Measurements from ENCODE around the gene PITX2.

Gene PITX2

DNA sequence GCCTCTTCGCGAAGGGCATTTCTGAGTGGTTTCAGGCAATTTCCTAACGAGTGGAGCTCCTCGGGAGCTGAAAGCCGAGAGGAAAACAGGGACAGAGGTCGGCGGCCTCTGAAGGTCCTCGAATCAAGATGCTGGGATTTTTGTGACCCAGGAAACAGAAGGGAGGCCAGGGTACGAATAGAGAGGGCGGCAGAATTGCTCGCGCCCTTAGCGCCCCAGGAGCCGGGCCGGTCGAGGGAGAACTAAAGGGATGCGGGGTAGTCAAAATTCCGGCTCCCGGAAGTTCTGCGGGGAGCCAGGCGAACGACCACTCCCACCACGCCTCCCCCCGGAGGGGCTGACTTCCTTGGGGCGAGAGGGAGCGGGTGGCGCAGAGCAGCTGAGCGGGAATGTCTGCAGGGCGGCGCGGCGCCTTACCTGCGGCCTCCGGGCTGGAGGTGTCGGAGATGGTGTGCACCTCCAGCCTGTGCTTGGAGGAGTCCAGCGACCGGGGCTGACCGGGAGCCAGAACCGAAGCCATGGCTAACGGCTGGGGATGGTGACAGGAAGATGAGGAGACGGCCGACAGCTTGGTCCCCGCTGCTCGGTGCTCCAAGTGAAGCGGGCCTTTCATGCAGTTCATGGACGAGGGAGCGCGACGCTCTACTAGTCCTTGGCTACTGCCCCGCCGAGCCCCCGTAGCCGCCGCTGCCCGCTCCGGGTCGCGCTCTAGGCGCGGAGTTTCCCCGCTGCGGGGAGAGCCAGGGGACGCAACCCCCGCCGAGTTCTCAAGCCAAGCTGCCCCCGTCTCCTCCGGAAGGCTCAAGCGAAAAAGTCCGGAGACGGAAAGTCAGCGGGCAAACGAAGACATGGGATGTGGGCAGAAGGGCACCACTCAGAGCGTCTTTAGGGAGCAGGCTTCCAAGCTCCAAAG lies 782 bp downstream of the PITX2 start:
- DNase-seq, result no peak

DNA sequence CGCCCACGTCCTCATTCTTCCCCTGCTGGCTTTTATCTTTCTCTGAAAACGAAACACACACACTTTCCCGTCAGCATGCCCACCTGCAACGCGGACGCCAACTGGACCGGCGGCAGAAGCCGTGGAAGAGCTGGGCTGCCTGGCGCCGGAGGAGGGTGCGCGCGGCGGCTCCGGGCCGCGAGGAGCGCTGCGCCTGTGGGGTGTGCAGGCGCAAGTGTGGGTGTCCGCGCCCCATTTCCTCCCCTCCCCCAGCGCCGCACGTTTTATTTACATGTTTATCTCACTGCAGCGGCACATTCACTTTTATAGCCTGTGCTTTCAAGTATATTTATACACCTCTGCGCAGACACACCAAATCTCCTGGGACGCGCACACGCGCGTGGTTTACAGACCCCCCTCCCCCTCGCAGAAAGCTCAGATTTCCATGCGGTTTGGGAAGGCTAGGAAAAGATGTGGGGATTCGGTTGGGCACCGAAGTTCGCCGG lies 1.5 kb downstream of the PITX2 start:
- DNase-seq, result no peak

DNA sequence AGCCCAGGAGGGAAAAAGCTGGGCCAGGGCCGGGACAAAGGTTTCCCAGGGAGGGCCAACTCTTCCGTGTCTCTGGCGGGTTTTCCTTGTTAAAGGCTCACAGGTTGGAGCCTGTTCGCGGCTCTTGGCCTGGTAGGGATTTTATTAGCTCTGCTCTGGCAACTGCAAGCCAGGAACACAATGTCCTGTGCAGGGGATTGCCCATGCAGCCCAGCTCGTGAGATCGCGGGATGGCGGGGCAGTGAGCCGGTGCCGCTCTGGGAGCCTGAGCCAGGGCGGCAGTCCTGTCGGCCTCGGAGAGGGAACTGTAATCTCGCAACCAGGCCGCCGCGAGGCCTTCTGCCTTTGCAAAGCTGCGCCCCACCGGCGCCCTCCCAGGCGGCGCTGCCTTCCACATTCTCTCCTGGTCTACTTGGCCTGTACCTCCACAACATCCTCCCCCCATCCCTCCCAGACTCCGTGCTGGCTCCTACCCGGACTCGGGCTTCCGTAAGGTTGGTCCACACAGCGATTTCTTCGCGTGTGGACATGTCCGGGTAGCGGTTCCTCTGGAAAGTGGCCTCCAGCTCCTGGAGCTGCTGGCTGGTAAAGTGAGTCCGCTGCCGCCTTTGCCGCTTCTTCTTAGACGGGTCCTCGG lies 2.1 kb downstream of the PITX2 start:
- no peak for DNase-seq

DNA sequence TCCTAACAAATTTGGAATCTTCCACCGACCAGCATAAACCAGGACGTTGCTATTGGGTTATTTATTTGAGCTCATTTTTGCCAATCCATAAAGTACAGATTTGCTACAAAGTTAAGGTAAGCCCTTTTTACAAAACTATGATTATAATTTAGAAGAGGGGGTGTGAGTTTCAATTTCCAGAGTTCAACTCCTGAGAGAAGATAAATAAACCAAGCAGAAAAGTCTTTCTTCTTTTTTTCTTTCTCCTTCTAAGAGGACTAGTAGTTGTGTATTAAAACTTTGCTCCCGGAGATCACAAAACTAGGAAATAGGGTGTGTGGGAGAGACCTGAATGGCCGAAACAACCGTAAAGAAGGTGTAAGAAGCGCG lies 2.6 kb downstream of the PITX2 start:
- no peak for DNase-seq

DNA sequence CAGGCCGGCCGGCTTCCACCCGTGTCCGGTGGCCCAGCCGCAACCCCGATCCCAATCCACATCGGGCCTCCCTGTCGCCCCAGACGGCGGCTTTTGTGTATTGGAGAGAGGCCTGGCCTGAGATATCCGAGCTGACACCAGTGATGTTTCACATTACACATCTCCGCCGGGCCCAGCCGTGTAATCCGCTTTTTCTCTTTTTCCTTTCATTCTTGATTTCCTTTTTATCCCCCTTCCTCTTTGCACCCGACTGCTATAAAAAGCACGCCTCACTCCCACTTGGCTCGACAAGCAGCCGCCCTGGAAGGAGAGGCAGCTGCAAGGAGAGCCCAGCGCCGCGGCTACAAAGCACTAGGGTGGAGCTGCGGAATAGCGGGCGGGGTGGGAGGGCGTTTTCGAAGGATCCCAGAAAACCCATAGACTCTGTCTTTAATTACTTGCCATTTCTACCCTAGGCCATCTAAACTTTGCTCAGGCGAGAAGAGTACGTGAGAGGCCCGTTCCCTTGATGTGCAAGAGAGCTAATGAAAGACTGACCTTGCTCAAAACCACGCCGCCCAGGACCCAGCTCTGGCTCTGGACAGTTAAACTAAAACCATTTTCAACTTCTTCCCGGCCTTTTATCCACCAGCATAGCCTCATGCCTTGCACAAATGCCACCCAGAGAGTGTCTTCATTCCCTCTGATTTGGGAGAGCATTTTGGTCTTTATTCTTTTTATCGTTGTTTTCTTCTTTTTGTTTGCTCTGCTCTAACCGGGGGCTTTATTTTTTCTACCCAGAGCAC lies 3.2 kb downstream of the PITX2 start:
- no peak for DNase-seq

DNA sequence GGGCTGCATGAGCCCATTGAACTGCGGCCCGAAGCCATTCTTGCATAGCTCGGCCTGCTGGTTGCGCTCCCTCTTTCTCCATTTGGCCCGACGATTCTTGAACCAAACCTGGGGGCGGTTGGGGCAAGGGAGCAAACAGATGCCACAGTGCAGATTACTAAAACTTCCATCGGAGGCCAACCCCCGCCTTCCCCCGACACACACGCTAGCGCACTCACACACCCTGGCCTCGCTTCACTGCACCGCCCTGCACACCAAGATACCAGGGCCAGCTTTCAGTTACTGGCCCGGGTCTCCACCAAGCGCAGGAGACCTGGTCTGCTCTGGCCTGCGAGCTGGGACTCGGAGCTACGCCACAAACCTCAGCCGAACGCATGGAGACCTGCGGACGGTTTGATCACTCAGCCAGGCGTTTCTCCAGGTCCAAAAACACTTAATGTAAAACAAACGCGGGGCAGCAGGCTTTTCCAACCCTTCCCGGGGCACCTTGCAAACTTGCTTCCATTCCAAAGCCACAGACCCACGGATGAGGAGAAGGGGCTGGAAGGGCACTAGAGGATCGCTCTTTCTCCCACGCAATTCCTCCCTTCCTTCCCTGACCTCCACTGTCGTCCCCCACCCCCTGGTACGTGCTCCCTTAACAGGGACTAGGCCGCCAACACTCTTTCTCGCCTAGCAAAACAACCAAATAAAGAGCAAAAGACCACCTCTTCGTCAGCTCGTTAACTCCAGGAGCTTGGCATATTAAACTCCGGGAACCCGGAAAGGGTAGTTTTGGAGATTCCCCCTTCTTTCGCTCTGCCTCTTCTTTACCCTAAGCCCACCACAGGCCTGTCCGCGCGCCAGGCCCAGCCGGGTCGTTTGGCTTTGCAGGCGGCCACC lies 4.1 kb downstream of the PITX2 start:
- DNase-seq, result no peak

DNA sequence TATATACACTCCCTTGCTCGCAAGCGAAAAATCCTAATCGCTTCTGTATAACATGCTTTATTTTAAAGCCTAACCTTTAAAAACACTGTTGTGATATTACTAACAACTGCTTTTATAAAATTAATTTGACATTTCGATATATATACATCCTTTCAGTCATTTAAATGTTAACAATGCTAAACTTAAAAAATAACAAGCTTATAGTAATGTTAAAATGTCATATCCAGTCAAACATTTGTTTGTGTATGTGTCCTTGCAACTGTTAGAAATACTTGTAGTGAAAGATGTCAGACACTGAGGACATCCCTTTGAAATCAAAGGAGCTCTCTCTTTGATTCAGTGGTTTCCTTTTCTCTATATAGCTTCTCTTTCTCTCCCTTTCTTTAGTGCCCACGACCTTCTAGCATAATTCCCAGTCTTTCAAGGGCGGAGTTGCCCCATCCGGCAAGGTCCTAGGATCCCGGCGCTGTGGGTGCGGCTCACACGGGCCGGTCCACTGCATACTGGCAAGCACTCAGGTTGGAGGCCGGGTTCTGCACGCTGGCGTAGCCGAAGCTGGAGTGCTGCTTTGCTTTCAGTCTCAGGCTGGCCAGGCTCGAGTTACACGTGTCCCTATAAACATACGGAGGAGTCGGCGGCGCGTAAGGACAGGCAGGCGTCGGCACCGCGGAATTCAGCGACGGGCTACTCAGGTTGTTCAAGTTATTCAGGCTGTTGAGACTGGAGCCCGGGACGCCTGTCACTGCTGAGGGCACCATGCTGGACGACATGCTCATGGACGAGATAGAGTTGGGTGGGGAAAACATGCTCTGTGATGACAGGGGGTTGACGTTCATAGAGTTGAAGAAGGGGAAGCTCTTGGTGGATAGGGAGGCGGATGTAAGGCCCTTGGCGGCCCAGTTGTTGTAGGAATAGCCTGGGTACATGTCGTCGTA lies 5.0 kb downstream of the PITX2 start:
- no peak for DNase-seq

DNA sequence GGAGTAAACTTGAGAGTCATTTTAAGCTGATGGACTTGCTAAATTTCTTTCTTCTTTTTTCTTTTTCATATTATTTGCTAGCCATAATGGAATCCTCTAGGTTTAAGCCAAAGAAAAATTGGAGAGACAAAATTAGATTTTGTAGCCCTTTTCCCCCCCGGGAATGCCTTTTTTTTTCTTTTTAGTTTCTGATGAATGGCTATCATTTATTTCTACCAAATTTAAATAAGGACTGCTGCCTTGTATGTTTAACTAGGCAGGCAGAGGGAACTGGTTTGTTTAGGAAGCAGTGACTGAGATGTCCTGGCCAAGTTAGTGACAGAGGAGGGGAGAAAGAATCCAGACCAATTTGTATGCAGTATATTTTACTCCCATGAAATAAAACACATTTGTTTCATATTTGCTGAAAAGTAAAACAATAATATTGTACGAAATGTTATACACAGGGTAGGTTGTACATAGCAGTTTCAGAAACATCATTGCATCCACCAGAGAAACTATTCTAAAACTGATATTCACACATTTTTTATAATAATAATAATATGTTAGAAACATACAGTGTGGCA lies 5.7 kb downstream of the PITX2 start:
- DNase-seq, result no peak

DNA sequence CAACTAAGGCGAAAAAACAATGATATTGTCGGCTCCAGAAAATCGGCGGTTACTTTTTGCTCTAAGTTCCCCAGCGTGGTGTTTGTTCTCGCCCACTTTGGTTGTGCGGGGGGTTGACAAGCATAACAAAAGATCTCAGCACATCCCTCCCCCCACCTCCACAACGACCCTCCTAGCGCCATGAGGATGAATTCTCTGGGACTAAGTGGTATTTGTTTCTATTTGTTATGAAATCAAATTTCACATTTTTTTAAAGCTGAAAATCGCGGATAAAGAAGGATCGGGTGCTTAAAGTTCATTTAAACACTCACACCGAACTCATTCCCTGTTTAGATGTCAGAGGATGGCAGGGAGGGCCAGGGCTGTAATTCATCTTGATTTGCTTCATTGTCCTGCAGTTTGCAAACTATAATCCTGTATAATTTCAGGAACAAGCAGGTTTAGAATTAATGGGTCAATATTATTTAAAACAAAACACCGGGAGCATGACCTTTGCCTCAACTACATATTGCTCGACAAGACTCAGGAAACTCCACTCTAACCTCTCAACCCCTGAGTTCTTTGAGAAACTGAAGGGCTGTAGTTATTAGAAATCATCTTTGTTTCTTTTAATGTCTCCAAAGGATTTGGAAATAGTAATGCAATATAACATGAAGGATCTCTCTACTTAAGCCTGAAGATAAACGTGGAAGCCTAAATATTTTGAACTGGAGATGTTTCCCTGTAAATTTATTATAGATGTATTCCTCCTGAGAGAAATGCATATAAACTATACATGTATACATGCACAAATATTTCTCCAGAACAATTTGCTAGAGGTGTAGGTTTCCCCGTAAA lies 6.4 kb downstream of the PITX2 start:
- no peak for DNase-seq

DNA sequence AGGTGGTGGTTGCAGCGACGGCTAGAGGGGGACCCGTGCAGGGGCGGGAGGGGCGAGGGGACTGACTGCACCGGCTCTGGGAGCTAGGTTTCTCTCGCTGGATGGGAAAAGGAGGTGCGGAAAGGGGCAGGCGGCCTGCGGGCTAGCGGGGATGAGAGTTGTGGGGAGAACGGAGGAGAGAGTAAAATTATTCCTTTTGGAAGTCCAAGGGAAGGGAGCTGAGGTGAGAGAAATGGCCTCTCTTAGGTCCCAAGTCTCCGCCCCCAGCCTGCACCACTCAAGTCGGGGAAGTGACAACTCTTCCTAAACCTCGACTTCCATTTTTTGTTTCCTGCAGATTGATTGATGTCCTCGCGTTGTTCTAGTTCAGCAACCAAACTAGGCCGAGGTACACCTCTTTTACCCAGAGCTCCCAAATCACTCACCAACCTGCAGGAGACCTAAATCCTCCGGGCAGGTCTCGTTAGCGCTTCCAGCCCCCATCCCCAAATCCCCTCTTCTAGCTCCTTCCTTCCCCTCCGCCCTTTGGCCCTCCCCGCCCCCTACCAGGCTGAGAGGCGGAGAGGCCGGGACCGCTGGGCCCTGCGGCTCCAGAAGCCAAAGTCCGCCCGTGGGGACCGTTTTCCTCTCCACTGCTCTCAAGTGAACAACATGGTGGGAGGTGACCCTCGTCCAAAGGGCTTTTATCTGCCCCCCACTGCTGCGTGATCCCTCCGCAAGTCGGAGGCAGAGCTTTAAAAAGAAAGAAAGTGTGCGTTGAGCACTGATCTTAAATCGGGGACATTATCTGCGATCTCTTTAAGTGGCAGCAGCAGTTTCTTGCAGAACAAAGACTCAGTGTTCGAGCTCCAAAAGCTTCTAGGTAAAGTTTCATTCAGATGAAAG lies 7.3 kb downstream of the PITX2 start:
- DNase-seq, result no peak

DNA sequence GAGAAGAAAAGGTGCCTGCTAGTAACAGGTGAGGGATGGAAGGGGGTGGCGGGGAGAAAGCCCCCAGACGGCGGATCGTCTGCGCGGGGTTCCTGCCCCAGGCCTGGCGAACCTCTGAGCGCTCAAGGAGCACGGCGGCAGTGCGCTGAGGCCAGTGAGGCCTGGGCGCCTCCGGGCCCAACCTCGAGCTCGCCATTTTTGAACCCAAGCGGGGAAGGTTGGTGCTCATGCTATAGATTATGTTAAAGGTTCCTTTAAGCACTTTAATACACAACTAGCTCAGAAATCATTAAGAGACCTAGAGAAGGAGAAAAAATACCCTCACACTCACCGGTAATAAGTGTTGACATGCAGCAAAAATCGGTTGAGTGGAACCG lies 7.9 kb downstream of the PITX2 start:
- no peak for DNase-seq

DNA sequence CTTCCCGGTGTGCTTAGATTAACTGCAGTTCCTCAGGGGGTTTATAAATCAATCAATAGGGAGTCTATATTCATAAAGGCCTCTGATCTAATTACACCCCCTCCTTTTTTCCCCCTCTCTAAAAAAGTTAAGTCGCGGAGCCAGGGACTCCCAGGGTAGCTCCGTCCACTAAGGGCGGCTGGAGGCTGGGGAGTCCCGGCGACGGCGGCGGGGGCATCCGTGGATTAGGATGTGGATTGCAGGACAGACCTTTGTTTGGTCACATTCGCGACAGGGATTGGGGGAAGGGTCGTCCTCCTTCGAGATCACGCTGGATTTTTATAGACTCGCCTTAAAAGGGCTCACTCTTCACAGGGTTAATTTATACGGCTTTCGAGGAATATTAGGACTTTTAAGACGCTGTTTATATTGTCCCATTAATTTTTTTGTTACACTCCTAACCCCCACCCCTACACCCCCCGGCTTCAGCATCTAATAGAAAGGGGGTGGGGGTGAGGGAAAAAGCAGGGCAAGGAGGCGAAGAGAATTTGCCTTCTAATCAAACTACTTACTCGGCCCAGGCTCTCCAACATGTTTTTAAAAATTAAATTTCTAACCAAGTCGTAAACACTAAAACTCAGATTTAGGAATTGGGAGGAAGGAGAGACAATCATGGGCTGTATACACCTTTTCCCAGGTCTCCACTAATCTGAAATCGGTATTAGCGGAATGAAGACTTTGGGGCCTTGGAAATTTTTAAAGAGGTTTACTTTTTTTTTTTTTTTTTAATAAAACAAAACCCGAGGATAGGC lies 8.5 kb downstream of the PITX2 start:
- DNase-seq, result no peak

DNA sequence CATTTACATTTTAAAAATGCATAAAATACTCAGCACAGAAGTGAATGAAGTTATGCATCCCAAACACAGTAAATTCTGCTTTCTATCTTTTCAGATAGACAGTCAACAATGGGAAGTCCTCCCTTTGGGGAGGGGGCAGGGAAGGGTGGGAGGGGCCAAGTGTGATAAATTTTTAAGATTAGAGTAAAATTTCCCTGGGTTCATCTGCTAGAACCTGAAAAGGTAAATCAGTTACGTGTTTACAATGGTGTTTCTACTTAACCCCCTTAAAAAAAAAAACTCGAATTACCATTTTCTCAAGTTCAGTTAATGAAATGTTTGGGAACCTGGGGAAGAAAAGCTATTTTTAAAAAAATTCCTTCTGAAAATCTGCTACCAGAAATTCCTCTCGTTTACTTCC lies 9.1 kb downstream of the PITX2 start:
- no peak for DNase-seq

DNA sequence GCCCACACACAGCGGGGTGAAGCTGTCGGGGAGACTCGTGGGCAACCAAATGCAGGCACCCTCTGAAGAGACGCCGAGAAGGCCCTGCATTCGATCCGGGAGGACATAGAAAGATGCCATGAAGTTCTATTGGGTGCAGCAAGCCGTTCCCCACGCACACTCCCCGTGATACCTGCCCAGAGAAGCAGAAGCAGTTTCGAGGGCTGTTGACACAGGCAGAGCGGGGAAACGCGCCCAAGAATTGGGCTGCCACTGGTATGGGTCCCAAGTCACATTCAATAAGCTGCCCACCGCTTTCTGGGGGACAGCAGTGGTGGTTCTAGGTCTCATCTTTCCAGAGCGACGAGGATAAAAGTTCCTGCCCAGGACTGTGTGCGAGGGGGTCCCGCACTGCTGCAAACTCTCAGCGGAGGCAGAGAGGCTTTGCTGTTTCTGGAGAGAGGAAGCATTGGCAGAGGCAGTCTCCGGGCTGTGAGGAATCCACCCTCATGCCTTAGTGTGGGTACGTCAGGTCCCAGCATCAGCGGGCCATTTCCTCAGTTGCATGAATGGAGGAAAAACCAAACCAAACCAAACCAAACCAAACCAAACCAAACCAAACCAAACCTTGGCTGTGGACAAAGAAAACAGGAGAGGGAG lies 10.1 kb downstream of the PITX2 start:
- no peak for DNase-seq

DNA sequence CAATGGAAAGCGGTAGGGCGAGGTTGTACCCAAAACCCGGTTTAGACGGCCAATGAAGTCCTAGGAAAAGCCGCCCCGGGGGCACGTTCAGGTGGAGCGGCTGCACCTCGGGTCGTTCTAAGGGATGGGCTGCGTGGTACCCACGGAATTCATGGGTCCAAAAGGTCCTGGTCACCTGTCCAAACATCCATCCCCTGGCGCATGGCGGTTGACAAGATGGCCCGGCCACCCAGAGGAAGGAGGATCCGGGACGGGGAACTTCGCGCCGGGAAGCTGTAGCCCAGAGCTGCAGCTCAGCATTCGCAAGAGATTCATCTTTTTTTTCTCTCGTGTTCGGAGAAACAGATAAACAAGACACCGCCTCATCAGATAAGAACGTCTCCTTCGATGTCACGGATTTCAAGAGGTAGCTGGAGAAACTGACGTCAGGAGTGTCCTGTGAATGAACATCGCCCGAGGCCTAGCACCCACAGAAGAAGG lies 10.9 kb downstream of the PITX2 start:
- DNase-seq, result no peak

DNA sequence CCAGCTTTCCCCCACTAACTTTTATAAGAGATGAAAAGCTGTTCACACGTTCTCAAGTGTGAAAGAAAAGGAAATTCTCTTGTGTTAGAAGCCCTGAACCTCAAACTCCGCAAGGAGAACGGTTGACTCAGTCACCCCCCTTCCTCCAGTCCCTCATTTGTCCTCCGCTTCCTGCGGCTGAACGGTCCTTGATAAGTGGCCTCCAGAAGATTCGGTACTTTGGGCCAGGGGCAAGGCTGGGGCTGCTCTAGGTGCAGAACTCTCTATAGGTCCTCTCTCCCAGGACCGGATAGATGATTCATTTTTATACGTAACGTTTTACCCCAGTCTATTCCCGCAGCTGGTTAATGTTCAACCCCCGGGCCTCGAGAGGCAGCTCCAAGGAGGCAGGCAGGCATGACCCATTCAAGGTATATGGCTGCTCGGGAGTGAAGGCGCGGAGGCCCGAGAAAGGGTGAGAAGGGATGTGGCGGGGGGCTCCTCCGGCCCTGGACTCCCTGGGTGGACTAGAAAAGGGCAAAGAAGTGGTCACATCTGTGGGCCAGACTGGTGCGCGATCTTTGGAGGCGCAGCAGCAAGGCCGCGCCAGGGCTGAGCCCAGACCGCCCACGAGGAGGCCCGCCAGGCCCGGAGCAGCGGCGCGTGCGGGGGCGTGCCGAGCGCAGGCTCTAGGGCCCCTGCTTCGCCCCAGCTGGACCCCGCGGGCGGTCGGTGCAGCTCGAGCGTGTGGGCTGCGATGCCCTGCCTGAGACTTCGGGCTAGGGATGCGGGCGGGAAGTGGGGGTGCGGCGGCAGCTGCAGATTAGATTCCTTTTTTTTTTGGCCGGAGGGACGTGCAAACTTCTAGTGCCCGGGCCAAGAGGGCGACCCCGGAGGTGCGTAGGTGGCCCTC lies 11.7 kb downstream of the PITX2 start:
- no peak for DNase-seq

DNA sequence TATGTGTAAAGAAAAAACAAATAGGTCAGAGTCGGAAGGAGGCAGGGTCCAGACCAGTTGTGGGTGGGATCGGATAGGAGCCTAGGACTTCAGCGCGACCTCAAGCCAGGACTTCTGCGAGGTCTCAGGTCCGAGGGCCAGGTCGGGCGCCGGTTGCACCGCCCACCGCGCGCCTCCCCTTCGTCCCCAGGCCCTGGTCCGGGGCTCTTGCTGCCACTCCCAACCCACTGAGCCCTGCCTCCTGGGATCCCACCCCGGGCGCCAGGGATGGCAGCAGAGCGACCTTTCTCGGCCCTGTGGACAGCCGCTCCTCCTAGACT lies 12.3 kb downstream of the PITX2 start:
- DNase-seq, result no peak

All from activated CD4-positive, alpha-beta T cell treated with anti-CD3 and anti-CD28 coated beads for 4 hours (primary cell).